ENCODE data around the gene LETM1. TPM values are rescaled to one million over a fixed set of nuclear protein-coding genes. Genes with fewer than 3 reads are reported as not detected.

Gene LETM1
- total RNA-seq, 1 experiment from 2014 or later, result 53.9 TPM

- DNase-seq (ENCODE audit: extremely low read depth, low read depth), result no peak
Measured at GRCh38 chr4:1830234-1830633, 25.7 kb downstream of the LETM1 start.

- DNase-seq (ENCODE audit: extremely low read depth, low read depth), result no peak
Measured at GRCh38 chr4:1826531-1827350, 29.2 kb downstream of the LETM1 start.

DNA sequence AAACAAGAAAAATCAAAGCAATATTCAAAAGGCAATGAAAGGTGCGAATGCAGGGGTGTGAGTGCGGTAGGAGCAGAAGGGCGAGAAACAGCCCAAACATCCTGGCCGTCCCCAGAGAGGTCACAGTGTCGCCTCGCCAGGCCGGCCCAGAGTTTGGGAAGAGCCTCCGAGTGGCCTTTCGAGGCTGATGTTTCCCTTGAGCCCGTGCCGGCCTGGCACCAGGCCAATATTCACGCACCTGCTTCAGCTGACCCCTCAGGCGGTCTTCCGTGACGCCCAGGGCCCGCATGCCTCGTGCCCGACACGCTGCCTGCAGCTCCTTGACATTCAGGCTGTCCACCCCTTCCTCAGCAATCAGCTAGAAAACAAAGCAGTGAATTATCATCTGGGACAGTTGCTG is 30.6 kb downstream of the LETM1 start:
- DNase-seq (ENCODE audit: extremely low read depth, low read depth), result no peak

DNA sequence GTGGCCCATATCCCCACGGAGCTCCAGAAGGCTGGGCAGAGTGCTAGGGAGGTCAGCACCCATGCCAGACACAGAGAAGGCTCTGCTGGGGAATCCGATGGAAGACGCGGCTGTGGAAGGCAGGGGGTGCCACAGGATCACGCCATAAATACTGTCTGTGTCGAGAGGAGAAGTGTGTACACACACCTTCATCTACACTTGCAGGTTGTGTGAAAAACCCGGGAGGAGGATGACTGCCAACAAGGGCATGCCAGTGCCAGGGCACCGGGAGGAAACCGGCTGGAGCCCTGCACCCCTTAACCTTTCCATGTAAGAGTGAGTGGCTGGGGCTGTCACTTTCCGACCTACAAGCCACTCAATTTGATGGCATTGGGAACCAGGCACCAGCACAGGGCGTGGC is 31.2 kb downstream of the LETM1 start:
- no peak for DNase-seq (ENCODE audit: extremely low read depth, low read depth)

- no peak for DNase-seq (ENCODE audit: extremely low read depth, low read depth)
Measured at GRCh38 chr4:1823545-1823932, 32.4 kb downstream of the LETM1 start.

- DNase-seq (ENCODE audit: extremely low read depth, low read depth), result no peak
Measured at GRCh38 chr4:1822568-1823544, 33.1 kb downstream of the LETM1 start.

GRCh38 chr4:1821679-1822567 is 34.0 kb downstream of the LETM1 start:
- DNase-seq (ENCODE audit: extremely low read depth, low read depth), result no peak

DNA sequence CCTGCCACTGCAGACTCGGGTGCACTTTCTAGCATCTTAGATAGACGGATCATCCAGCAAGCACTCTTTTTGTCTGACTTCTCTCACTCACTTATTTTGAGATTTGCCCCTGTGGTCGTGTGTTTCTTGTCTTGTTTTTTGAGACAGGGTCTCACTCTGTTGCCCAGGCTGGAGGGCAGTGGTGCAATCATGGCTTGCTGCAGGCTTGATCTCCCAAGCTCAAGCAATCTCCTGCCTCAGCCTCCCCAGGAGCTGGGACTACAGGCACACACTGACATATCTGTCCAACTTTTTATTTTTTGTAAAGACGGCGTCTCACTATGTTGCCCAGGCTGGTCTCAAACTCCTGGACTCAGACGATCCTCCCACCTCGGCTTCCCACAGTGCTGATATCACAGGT is 36.1 kb downstream of the LETM1 start:
- DNase-seq (ENCODE audit: extremely low read depth, low read depth), result no peak

DNA sequence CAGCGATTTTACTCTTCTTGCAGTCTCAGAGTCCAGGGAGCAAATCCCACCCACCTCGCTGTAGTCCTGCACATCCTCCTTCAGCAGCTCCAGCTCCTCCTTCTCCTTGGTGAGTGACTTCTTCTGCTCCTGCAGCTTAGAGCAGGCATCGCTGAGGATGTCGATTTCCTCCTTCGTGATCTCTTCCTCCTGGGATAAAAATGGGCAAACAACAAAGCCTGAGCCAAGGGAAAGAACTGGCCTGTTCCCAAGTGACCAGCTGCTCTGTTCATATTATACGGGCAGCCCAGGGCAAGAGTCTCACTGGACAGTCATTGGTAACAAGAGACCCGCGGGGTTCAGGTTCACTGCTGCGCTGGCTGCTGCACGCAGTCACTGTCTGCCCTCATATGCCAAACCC is 36.7 kb downstream of the LETM1 start:
- DNase-seq (ENCODE audit: extremely low read depth, low read depth), result no peak

- DNase-seq (ENCODE audit: extremely low read depth, low read depth), result no peak
Measured at GRCh38 chr4:1815997-1816860, 39.7 kb downstream of the LETM1 start.

DNA sequence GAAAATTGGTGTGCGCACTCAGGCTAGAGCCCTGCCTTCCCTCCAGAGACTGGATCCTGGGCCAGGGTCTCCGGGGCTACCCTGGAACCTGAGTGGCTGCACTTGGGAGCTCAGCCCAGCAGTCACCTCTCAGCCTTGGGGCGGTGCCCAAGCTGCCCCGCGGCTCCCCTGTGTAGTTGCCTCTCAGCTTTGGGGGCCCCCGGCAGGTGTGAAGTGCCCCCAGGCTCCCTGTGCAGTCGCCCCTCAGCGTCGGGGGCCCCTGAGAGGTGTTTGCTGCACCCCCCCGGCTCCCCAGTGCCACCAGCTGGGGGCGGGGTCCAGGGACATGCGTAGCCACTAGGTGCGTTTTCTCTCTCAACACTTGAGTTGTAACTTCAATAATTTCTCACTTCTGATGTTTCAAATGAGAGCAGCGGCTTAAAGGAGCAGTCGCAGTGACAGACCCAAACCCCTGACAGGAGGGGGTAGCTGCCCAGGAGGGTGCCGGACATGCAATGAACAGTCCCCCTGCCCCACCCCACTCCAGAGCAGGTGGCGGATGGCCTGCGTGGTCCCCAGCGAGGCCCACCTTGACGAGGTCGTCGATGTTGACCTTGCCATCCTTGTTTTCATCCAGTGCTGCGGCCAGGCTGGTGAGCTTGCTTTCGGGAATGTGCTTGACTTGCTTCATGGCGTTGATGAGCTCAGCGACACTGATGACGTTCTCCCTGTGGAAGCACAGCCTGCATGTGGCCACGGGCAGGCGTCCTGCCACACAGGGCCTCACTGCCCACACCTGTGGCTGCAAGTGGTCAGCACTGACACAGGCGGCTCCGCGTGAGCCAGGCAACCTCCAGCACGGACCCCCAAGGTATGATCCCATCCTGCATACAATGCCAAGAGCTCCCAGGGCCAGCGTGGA is 40.6 kb downstream of the LETM1 start:
- no peak for DNase-seq (ENCODE audit: extremely low read depth, low read depth)

DNA sequence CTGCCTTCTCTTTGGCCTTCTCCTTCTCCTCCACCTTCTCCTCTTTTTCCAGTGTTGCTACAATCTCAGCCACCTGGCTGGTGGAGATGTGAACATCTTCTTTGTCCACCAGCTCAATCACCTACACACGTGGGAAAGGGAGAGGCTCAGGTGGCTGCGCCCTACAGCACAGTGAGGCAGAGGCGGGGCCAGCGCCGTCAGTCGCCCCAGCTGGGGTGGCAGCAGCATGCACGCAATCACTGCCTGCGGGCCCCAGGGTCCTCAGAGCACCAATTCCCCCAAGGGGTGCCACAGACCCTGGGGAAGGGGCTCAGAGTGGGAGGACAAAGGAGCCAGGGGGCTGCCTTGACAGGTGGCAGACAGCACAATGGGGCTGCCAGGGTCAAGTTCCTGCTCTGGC is 41.5 kb downstream of the LETM1 start:
- DNase-seq (ENCODE audit: extremely low read depth, low read depth), result no peak

- no peak for DNase-seq (ENCODE audit: extremely low read depth, low read depth)
Measured at GRCh38 chr4:1813915-1814314, 42.0 kb downstream of the LETM1 start.

DNA sequence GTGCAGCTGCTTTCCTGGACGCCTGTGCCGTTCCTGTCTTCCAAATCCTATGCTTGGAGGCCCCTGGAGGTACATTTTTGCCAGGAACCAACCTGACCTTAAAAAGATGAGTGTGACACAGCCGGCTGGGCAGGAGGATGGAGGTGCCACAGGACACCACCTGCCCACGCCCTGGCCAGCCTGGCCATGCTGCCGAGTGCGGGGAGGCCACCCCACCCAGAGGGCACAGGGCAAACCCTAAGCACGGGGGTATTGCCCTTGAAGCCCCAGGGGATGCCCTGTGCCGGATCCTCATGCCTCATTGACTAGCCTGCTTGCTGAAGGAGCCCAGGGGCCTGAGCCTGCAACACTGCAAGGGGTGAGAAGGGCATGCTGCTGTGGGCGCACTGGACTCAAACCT is 42.7 kb downstream of the LETM1 start:
- no peak for DNase-seq (ENCODE audit: extremely low read depth, low read depth)

- no peak for DNase-seq (ENCODE audit: extremely low read depth, low read depth)
Measured at GRCh38 chr4:1812720-1813119, 43.2 kb downstream of the LETM1 start.

- no peak for DNase-seq (ENCODE audit: extremely low read depth, low read depth)
Measured at GRCh38 chr4:1810765-1811164, 45.2 kb downstream of the LETM1 start.

DNA sequence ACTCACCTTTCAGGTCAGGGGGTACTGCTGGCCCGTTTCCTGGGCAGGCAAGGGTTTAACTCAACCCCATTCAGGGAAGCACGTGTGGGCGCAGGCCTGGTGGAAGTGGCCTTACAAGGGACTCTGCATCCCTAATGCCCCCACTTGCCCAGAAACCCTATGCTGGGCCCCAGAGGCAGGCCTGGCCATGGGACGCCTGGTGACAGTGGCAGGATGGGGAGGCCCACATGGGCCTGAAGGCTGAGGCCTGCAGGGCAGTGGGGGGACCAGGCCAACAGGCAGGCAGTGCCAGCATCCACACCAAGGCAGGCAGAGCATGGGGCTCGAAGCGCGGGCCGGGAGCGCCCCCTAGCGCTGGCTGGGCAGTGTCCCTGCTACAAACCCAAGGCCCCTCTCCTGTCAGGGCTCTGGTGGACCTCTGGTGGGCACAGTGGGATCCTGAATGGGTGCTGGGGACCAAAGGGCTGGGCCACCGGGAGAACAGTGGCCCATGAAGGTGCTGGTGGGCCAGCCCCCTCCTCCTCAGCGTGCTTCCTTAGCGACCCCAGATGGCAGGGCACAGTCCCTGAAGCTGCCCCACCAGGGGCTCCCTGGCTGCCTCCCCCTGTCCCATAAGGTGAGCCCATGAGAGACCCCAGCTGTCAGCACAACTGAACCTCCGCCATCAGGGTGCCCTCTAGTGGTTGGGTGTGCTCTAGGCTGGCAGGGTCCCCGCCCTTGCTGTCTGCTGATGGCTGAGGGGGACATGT is 46.0 kb downstream of the LETM1 start:
- DNase-seq (ENCODE audit: extremely low read depth, low read depth), result peak; percentile 39

Data from NCI-H460 (cell line).